ENCODE data around the gene PCNT. TPM values are rescaled to one million over a fixed set of nuclear protein-coding genes. Genes with fewer than 3 reads are reported as not detected.

Gene PCNT
- polyA plus RNA-seq, 1 experiment = 8.5 TPM

DNA sequence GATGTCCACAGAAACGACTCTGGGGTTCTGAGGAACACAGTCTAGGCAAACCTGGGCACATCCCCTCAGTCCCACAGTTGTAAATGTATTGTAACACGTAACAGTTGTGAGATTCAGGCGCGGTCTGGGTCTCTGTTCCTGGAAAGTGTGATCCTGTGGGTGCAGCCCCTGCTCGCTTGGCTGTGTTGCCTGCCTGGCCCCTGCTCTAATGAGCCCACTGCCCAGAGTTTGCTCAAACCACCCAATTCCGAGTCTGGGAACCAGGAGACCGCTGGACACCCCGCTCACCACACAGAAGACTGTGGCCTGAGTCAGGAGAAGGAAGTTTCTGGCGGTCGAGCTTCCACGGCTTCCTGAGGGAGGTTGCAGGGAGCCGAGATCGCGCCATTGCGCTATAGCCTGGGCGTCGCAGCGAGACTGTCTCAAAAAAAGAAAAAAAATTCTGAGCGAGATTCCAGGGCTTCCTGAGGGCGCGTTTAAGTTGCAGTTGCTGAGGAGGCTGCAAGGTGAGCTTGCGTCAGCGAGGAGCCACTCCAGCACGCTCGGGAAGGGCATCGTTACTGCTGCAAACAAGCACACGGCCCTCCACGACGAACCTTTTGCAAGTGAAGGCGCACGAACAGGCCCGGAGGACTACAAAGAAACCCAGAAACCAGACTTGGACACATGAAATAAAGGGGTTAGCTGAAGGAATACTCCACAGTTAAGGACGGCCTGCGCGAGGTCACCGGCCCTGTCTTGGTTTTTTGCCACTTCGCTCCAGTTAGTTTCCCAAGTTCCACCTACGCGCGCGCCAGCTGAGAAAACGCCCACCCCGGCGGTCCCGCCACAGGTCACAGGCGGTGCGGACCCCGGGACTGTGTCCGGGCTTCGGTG lies 1.4 kb upstream of the PCNT start:
- Histone ChIP-seq H3K9me3 (ENCODE audit: control insufficient read depth, insufficient read depth, low read length) (peaks cover 2% of the 10 kb centered on the region; the same call in 1 of the 2 replicates), H3K4me3 (ENCODE audit: low read depth, low read length) (peak overlapping the region; percentile 80), H3K27ac (ENCODE audit: low read depth, low read length) (peak overlapping the region; percentile 47), H3K27me3 (ENCODE audit: control insufficient read depth, insufficient read depth, low read length) (no peaks in the 10 kb centered on the region)
- ChIA-PET POLR2A (interaction anchor here (1.8 kb wide), 1 partner anchor 37 kb away, joined by 6 read pairs; the partner anchor contains the start of gene MCM3AP), CTCF (interaction anchor here (1.5 kb wide), 1 partner anchor 180 kb away, joined by 10 read pairs; no protein-coding TSS in a partner anchor)
- TF ChIP-seq, protein P1, sequence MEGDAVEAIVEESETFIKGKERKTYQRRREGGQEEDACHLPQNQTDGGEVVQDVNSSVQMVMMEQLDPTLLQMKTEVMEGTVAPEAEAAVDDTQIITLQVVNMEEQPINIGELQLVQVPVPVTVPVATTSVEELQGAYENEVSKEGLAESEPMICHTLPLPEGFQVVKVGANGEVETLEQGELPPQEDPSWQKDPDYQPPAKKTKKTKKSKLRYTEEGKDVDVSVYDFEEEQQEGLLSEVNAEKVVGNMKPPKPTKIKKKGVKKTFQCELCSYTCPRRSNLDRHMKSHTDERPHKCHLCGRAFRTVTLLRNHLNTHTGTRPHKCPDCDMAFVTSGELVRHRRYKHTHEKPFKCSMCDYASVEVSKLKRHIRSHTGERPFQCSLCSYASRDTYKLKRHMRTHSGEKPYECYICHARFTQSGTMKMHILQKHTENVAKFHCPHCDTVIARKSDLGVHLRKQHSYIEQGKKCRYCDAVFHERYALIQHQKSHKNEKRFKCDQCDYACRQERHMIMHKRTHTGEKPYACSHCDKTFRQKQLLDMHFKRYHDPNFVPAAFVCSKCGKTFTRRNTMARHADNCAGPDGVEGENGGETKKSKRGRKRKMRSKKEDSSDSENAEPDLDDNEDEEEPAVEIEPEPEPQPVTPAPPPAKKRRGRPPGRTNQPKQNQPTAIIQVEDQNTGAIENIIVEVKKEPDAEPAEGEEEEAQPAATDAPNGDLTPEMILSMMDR (IDR thresholded peaks at IDR 0.05; ENCODE audit: low read depth, low read length) = no peak
- no peak for DNase-seq (ENCODE audit: low read depth, low spot score)

DNA sequence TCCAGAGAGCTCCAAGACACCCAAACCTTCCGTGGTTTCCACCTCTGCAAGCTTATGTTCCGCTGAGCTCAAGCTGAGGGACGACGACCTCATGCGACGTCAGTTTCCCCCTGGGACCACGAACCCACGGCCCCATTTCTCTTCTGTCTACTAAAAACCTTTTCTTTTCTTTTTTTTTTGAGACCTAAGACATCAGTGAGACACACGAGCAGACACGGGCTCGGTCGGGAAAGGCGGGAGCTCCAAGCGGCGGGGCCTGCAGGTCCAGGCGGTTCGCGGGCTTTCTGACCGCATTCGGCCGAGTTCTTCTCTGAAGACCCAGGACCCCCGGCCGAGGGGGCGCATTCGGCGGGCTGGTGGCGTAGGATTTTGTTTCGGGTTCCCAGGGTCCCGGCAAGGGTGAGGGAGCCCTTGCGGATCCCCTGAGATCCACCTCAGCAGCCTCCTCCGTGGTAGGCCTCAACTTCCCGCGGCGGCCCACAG lies 688 bp upstream of the PCNT start:
- no peaks in the 10 kb centered on the region for H3K27me3 ChIP-seq (ENCODE audit: control insufficient read depth, insufficient read depth, low read length)
- H3K4me3 ChIP-seq (ENCODE audit: low read depth, low read length) = peak overlapping the region; percentile 80
- ChIA-PET CTCF (interaction anchor here (1.5 kb wide), 1 partner anchor 180 kb away, joined by 10 read pairs; no protein-coding TSS in a partner anchor), POLR2A (interaction anchor here (1.8 kb wide), 1 partner anchor 38 kb away, joined by 6 read pairs; the partner anchor contains the start of gene MCM3AP)
- peaks cover 2% of the 10 kb centered on the region; the same call in 1 of the 2 replicates for H3K9me3 ChIP-seq (ENCODE audit: control insufficient read depth, insufficient read depth, low read length)
- TF ChIP-seq, protein P1 (IDR thresholded peaks at IDR 0.05; ENCODE audit: low read depth, low read length) = no peak
- peak overlapping the region; percentile 47 for H3K27ac ChIP-seq (ENCODE audit: low read depth, low read length)
- no peak for DNase-seq (ENCODE audit: low read depth, low spot score)

DNA sequence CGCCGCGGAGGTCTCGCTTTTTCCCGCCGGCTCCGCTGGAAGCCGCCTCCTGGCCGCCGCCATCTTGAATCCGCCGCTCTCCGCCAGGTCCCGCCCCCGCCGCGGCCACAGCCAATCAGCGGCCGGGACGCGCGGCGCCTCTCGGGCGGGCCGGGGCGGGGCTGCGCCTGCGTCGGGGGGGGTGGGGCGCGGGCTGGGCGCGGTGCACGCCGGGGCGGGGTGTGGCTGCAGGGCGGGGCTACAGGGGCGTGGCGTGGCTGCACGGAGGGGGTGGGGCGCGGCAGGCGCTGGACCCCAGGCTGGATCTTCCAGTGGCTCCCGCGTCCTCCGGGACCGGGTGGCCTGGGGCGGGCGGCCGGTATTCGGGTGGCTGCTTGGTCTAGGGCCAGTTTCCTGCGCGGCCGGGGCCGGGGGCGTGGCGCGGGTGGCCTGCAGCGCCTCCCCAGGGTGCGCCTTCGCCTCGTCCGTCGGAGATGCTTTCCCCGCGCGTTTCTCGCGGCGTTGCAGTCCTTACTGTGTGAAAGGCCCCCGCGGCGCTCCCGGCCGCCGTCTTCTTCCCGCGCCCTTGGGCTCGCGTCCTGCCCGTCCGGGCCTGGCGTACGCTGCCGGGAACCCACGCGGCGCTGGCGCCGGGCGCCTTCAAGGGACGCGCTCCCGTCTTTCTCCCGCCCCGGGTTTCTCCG lies 575 bp downstream of the PCNT start:
- TF ChIP-seq, protein P1 (IDR thresholded peaks at IDR 0.05; ENCODE audit: low read depth, low read length) = peak; percentile 10; the same call in 1 of the 2 replicates
- peak overlapping the region; percentile 95 for H3K4me3 ChIP-seq (ENCODE audit: low read depth, low read length)
- POLR2A ChIA-PET = interaction anchor here (0.6 to 1.0 kb wide), 3 partner anchors 181 to 311 kb away, joined by 3 read pairs; partner anchors contain the start of gene PRMT2
- CTCF ChIA-PET = no interaction called here
- peaks cover 2% of the 10 kb centered on the region; the same call in 1 of the 2 replicates for H3K9me3 ChIP-seq (ENCODE audit: control insufficient read depth, insufficient read depth, low read length)
- H3K27me3 ChIP-seq (ENCODE audit: control insufficient read depth, insufficient read depth, low read length) = no peaks in the 10 kb centered on the region
- H3K27ac ChIP-seq (ENCODE audit: low read depth, low read length) = peak overlapping the region; percentile 94
- DNase-seq (ENCODE audit: low read depth, low spot score) = peak; percentile 21

DNA sequence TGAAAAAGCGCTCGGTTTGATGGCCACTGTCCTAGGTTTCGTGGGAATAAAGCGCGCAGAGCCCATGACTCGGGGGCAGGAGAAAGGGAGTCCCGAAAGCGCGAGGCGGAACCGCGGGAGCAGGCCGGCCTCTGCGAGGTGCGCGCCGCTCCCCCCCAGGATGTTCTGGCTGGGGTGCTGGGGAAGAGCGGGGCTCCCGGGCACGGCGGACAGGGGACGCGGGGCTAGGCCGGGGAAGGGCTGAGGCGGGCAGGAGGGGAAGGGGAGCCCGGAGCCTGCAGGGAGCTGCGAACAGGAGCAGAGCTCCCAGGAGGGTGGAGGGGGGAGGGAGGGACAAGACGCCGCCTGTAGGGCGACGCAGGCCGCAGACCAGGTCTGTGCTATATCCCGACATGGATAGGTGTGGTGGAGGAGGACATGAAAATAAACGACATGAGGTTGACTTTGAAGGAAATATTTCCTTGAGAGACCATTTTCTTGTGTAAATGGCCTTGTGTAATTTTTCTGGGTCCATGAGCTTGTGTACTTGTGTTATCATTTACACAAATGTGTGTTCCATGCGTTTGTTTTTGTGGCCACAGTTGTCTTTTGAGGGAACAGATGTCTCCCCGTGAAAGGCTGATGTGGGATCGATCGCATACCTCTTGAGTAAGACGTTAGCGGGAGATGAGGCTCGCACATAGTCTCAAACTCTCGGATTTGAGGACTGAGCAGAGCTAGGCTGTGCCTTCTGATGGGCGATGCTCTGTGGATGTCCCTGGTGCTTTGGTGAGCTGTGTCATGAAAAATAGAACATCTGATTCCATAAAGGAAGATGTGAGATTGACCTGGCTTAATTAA lies 1.3 kb downstream of the PCNT start:
- Histone ChIP-seq H3K9me3 (ENCODE audit: control insufficient read depth, insufficient read depth, low read length) (peaks cover 2% of the 10 kb centered on the region; the same call in 1 of the 2 replicates), H3K27me3 (ENCODE audit: control insufficient read depth, insufficient read depth, low read length) (no peaks in the 10 kb centered on the region), H3K4me3 (ENCODE audit: low read depth, low read length) (peak overlapping the region; percentile 74), H3K27ac (ENCODE audit: low read depth, low read length) (peak overlapping the region; percentile 21)
- DNase-seq (ENCODE audit: low read depth, low spot score) = no peak
- CTCF ChIA-PET = interaction anchor here (1.1 to 1.5 kb wide), 2 partner anchors 172 to 182 kb away, joined by 5 read pairs; no protein-coding TSS in a partner anchor
- POLR2A ChIA-PET = interaction anchor here (0.6 to 1.0 kb wide), 5 partner anchors 9 to 310 kb away, joined by 3 to 6 read pairs (median 3); partner anchors contain the start of gene PRMT2
- TF ChIP-seq, protein P1 (IDR thresholded peaks at IDR 0.05; ENCODE audit: low read depth, low read length) = peak; percentile 44
